DMS79 (cell line): ENCODE results near the gene RPS26.

Experiments
- DNase-seq: peaks from one replicate; lab custom pipeline; 2025; lab: John Stamatoyannopoulos, UW

Gene RPS26

DNA sequence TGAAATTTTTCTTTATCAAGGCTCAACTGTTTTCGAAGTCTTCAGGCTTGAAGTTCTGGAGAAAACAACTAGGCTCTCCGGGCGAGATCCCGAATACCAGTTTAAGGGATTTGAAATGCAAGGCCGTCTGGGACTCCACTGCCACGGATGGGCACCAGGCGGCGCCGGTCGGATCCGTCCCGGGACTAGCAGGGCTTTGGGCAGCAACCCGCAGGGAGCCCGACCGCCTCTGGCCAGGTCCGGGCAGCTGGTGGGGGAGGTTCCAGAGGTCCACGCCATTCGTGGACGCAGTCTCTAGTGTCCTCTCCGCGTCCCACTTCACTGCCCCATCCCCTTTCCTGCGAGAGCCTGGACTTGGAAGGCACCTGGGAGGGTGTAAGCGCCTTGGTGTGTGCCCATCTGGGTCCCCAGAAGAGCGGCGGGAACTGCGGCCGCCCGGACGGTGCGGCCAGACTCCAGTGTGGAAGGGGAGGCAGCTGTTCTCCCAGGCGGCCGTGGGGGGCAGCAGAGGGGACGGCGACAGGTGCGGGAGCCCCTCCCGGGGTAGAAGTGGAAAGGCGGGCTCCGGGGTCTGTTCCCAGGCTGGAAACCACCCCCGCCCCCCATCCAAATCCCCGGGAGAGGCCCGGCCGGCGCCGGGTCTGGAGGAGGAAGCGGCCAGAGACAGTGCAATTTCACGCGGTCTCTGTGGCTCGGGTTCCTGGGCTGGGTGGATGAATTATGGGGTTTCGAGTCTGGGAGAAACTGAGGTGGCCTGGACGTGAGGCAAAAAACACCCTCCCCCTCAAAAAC, 37.4 kb downstream of the RPS26 start:
- peak; percentile 42 for DNase-seq

DNA sequence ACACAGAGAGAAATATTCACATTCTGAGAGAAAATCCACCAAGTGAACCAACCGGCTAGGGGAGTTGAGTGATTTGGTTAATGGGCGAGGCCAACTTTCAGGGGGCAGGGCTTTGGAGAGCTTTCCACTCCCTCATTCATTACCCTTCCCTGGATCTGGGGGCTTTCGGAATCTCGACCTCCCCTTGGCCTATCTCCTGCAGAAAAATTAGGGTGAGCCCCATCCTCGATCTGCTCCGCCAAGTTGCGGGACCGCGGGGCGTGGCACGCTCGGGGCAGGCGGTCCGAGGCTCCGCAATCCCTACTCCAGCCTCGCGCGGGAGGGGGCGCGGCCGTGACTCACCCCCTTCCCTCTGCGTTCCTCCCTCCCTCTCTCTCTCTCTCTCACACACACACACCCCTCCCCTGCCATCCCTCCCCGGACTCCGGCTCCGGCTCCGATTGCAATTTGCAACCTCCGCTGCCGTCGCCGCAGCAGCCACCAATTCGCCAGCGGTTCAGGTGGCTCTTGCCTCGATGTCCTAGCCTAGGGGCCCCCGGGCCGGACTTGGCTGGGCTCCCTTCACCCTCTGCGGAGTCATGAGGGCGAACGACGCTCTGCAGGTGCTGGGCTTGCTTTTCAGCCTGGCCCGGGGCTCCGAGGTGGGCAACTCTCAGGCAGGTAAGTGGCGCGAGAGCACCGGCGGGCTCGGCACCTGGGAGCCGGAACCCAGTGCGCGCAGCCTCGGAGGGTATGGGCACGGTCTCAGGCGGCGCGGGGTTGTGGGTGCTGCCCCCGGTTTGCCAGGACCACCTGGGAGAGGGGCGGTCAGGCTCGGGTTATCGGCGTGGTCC, 38.2 kb downstream of the RPS26 start, which contains the start of gene ERBB3:
Gene ERBB3, plus strand, starts transcription at position 443 of the 833 bp plus-strand sequence. Its CDS starts 136 bp downstream, at position 579.
- DNase-seq, result peak; percentile 53

DNA sequence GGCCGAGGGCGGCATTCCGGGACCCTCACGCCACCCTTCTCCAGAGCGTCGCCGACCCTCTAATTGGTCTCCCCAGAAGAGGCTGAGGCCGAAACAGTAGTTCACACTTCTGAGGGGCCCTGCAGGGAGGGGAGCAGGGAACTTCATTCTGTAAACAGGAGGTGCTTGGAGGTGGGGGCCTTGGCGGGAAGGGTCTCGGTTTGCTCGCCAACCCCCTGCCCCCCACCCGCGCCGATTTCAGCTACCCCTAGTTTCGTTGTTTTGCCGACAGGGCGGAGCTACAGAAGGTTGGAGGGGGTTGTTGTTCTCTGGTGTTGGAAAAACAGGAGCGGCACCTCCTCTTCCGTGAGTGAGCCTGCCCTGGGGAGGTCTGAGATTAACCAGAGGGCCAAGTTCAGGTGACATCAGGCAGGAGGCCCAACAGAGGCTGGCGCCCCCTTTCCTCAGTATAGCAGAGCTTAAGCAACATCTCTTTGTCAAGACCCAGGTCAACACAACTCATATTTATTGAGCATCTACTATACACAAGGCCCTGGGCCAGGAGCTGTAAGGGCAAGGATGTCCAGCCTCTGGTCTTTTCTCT, 38.9 kb downstream of the RPS26 start:
- DNase-seq, result no peak

DNA sequence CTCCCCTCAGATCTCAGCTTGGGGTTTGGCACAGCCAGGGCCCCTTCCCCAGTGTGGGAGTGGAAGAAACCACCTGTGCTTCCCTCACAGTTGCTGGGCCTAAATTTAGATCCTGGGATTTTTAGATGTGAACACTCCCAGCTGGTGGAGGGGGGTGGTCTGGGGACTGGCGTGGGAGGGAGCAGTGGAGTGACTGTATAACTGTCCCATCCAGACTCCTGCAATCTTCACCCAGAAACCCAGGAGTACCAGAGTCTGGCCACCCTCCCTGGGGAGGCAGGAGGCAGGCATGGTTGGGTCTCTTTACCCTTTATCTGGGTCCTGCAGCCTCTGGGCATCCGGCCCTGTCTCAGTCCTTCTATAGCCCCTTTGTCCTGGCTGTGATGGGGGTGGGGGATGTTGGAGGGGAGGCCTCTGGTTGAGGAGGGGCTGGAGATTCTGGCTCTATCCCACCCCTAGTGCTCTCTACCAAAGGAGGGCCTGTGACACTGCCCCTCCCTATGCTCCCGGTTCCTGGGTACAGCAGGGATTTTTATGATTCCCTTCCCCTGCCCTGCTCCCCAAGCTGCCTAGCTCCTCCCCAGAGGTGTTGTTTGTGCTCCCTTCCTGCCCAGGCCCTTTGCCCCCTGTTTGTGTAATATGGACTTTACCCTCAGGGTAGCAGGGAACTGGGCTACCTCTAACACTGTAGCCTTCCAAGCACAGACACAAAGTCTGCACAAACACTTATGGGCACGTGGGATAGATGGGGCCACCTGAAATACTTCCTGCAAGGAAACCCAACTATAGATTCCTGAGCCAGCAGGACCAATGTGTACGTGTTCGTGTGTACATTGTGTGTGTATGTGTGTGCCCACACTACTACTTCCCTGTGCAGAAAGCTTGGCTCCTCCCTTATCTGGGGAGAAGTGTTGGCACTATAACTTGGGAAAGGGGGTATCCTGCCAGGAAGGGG, 40.0 kb downstream of the RPS26 start:
- no peak for DNase-seq

DNA sequence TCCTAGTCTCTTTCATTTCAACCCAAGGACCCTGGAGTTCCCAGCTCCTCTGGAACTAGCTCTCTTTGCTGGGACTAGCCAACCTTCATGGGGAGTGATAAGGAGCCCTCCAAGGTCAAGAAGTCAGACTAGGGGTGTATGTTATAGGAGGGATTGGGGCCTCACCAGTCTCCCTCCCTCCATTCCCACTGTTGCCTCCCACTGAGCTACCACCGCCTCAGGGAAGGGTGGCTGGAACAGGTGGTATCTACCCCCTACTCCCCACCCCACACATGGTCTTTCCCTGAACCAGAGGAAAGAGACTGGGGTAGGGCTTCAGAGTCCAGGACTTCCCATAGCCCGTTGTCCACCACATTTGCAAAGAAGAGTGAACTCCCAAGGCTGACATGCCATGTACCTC, 40.7 kb downstream of the RPS26 start:
- DNase-seq, result no peak

DNA sequence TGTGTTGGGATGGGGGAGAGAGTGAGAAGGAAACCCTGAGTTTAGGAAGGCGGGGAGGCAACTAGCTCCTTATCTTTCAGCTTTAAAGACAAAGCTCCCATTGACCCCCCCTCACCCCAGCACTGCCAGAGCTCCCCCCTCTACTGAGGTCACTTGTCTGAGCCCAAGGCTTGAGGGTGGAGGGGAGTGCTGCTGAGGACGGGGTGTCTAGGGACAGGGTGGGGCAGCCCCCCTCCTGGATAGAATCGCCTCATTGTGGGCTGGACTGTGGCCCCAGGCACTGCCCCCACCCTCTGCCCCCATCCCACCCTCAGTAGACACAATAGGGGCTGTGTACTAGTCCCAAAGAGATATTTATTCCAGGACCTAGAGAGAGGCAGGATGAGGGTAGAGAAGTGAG, 41.2 kb downstream of the RPS26 start:
- no peak for DNase-seq

DNA sequence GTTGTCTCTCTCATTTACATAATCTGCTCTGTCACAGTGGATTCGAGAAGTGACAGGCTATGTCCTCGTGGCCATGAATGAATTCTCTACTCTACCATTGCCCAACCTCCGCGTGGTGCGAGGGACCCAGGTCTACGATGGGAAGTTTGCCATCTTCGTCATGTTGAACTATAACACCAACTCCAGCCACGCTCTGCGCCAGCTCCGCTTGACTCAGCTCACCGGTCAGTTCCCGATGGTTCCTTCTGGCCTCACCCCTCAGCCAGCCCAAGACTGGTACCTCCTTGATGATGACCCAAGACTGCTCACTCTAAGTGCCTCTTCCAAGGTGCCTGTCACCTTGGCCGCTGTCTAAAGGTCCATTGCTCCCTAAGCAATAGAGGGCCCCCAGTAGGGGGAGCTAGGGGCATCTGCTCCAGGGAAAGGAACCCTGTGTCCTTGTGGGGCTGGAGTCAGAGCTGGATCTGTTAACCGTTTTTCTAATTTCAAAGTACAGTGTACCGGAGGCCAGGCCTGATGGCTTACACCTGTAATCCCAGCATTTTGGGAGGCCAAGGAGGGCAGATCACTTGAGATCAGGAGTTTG, 43.3 kb downstream of the RPS26 start:
- DNase-seq, result no peak

DNA sequence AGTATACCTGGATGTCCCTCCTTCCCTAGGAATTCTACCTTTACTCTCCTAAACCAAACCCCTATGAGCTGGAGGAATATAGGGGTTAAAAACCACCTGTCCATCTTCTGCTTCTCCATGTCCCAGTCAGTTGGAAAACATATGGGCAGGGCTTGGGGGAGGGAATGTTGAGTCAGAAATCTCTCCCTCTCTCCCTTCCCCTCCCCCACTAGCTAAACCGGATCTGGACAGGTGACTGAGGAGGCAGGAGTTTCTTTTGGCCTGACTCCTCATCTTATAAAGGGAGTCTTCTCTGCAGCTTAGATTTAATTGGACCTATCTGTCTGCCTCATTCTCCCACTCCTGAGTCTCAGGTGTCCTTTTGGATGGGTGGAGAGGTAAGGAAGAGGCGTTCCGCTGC, 44.4 kb downstream of the RPS26 start:
- no peak for DNase-seq

DNA sequence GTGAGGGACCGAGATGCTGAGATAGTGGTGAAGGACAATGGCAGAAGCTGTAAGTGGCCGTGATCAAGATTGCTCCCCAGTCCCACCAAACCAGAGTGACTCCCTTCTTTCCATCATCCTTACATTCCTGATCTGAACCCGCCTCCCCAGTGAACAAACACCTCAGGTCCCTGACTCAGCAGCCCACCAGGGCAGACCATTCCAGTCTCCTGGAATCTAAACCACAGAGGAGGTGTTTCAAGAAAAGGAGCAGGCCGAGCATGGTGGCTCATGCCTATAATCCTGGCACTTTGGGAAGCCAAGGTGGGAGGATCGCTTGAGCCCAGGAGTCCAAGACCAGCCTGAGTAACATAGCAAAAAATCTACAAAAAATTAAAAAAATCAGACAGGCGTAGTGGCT, 44.9 kb downstream of the RPS26 start:
- no peak for DNase-seq

DNA sequence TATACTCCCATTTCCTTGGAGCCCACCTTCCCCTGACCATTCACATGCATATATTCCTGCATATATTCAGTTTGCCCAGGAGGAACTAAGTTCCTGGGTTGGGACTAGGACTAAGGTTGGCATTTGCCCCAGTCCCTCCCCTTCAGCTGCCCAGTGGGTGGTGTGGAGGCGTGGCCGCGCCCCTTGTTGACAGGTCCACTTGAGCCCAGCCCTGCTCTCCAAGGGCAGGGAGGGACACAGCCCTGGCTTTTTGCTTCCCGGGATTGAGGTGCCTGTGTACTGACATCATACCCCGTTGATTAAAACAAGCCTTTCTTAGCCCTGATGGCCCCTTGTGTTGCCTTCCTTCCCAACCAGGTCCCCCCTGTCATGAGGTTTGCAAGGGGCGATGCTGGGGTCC, 45.5 kb downstream of the RPS26 start:
- no peak for DNase-seq
